NCI-H2107 (cell line): Measurements from ENCODE around the gene PHC3.

Experiments
- DNase-seq: peaks from one replicate; lab custom pipeline; 2025; lab: John Stamatoyannopoulos, UW

Gene PHC3

DNA sequence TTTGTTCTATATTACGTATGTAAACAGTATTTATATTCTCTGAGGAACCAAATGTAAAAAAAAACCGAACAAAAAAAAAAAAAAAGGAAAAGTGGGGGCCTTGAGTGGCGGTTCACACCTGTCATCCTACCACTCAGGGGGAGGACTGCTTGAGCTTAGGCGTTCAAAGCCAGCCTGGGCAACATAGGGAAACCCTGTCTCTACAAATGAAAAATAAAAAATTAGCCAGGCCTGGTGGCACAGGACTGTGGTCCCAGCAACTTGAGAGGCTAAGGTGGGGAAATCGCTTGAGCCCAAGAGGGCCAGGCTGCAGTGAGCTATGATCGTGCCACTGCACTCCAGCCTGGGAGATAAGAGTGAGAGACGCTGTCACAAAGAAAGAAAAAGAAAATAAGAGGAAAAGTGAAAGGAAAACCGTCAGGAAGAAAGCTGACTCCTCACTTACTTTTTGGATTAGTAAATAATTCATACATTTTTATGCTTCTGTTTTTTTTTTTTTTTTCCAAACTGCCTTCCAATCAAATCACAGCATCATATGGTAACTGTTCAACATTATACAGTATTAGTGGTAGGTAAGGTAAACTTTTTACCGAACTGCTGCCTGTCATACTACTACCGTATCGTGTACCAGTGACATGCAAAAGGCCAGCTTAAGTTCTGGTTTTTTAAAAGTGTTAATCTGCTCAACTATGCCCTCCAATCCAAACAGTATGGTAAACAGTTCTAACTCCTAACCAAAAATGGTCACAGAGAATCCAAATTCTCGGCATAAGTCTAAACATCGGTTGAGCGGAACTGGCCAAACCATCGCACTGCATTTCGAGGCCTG, 1.2 kb downstream of the PHC3 start:
- no peak for DNase-seq

DNA sequence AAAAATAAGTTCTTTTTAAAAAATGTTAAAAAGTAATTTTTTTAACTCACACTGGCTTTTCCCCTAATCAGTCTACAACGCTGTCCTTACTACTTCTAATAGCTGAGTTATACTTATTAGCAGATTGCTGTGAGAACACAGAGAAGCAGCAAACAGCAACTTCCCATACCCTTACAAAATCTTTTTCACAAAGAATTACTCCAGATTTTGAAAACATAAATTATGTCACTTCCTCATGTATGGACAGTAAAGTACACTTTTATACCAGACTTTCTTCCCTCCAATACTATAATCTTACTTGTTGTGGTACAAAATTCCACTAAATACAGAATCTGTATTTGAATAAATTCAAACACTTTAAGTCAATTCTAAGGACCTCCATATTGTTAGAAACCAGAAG, 2.1 kb downstream of the PHC3 start:
- no peak for DNase-seq

DNA sequence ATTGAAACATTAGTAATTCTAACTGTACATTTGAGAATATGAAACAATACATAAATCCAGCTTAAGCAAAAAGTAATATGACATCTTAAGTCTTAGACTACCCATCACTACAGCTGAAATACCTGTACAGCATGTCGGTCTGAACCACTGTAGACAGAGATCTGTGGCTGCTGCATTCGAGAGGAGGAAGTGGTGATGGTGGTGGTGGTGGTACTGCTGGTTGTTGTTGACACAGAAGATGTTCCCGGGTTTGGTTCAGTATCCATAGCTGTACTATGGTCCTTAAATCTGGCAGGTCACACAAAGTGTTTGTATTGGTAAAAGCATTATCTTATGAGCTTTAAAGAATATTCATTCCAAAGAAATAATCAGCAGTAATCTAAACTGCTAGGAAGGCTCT, 2.9 kb downstream of the PHC3 start:
- DNase-seq: no peak

DNA sequence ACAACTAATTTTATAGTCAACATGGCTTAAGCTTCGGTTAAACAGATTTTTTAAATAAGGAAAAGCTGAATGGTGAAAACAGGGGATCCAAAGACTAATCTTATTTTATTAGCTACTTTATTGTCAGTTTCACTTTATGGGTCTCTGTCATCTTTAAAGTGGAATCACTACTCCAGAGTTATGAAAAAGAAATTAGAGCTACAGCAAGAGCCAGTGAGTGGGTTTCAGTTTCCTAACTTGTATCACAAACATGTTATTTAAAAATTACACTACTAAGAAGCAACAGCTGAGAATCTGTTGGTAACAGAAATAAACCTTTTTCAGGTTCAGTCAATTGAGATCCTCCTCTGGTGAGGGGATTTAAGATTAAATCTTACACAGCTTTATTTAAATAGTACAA, 10.0 kb downstream of the PHC3 start:
- no peak for DNase-seq

DNA sequence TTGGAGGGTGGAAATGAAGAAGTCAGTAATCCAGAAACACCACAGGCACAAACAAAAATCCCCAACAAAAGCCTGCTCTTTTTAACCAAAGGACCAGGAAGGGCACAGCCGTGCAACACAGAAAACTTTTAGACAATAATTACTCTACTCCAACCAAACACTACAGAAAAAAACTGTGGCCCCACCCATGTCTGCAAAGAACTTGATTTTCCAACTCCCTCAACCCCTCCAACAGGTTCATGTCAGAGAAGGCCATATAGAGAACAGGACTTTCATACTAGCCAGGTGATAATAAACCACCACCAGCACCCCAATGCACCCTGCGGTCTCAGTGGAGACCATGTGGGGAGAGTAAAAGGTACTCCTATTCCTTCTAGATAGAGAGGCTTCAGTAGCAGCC, 16.8 kb downstream of the PHC3 start:
- DNase-seq: no peak

DNA sequence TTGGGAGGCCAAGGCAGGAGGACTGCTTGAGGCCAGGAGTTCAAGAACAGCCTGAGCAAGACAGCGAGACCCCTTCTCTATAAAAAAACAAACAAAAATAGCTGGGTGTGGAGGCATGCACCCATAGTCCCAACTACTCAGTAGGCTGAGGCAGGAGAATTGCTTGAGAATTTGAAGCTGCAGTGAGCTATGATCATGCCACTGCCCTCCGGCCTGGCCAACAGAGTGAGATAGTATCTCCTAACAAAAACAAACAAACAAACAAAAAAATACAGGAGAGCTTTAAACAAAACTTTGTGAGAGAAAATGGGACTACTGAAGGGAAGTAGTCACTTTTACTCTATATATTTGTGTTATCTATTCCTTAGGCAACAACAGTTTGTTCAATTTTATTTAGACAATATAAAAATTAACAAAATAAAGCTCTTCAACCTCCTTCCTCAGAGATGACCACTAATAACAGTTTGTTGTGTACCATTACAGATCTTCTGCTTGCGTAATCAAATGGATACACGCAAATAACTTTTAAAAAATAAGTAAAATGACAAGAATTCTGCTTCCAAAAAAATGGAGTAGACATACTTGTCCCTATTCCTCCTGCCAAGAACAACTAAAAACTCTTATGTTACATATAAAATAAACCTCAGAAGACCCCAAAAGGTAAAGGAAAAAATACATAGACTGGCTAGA, 17.4 kb downstream of the PHC3 start:
- DNase-seq: no peak

DNA sequence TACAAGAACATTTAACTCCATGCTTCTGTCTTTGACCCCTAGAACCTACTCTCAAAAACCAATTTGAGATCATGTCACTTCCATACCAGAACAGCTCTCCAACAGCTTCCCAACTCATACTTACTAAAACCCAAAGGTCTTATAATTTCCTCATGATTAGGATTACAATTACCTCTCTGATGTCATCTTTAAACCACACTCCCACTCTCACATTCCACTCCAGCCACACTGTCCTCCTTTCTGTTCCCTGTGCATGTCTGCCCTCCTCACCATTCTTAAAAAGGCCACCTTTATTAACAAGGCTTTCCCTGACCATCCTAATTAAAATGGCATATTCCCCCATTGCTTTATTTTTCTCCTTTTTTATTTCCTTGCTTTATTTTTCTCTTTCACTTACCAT, 18.9 kb downstream of the PHC3 start:
- DNase-seq: no peak

DNA sequence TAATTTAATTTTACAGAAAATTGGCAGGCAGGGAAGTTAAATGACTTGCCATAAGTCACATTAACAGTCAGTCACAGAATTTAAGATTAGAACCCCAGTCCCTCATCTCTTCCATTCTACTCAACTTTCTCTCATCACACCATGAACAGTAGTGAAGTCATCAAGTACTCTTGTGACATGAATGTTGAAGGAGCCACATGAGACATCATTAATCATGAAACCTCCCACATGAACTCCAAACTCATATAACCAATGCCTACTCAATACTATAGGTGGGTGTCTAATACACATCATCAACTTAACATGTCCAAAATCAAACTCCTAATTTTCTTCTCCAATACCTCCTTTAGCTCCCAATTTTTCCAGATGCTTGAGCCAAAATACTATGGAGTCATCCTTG, 19.5 kb downstream of the PHC3 start:
- DNase-seq: no peak

DNA sequence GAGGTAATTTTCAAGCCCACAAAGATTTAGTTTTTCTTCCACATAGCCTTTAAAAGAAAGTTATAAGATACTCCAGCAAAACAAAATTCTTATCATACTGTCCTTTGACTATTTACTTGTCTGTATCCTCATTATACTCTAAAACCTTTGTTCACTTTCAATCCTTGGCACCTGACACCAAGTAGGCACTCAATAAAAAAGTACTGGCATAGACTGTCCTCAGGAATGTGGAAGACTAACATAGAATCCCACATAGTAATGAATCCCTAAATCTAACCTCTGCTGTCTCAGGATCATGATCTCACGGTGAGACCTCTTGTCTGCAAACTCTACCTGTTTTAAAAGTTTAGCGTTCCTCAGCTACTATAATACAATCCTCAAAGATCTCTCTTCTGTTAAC, 21.6 kb downstream of the PHC3 start:
- no peak for DNase-seq

DNA sequence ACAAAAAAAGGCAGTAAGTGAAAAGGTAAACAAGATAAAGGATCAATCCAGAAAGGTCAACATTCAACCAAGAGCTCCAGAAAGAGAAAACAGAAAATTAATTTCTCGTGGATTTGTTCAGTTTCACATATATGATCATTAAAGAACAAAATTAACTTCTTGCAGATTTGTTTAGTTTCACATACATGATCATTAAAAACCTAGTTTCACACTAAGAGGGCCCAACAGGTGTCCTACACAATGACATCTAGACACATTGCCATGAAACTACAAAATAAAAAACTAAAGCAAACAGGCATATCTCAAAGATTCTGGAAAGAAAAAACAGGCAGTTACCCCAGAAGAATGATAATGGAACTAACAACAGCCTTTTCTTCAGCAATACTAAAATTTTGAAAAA, 22.1 kb downstream of the PHC3 start:
- no peak for DNase-seq

DNA sequence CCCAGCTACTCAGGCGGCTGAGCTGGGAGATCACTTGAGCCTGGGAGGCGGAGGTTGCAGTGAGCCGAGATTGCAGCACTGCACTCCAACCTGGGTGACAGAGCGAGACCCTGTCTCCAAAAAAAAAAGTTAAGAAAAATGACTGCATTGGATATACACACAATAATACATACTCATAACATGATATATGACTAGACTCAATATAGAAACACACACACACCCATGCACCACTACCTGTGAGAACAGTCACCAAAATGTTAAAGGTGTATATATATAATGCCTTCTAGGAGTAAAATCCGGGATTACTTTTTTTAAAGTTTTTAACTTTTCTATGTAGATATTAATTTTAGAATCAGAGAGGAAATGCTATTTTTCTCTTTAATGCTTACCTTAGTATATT, 25.9 kb downstream of the PHC3 start:
- no peak for DNase-seq

DNA sequence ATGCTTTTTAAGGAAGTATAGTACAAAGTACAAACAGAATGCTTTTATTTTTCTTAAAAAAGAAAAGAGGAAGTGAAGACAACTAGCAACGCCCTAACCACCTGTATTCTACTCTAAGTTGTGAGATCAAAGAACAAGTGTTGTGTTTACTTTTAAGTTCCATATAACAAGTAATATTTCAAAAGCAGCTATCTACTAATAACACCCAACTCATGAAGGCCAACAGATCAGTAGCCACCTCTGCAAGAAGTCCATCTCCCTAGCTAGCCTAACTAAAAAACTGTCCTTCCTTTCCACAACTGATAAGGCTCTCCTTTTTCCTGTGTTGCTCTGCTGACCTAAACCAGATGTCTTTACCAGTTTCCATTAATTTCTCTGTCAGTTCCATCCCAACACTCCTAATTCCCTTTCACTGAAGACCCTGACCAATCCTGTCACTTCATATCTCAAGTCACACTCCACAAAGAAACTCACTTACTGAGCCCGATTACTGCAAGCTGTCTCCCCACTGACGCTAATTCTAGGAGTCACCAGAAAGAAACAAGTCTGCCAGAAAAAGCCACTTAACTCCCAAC, 26.9 kb downstream of the PHC3 start:
- DNase-seq: no peak

DNA sequence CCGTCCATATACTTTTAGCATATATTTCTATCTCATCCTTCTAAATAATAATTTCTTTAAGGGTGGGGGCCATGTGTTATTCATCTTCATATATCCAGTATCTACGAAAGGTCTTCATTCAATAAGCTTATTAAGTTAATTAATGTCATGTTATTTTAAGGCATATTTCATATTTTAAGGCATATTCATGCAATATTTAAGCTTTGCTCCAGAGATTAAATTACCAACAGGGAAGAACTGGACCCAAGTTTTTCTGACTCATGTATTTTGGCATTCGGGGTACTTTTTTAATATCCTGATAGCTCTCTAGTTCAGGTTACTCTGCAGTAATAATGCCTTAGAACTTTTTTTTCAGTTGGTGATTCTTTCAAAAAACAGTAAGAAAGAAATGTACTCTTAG, 27.4 kb downstream of the PHC3 start:
- DNase-seq: no peak

DNA sequence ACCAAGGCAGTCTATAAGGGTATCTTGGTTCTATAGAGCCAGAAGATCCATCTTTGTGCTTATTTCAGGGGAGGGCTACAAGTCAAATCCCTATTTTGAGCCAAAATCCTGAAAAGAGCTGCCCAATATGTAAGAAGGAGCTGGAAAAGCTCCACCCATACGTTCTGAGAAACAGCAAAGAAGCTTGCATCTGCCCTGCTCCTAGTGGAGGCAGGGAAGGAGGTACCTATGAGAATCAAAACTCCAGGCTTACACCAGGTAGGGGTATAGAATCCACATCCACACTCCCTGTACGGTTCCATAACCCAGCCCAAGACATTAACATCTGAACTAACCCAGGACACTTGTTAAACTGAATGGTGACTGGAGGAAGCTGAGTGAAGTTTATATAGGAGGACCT, 30.0 kb downstream of the PHC3 start:
- no peak for DNase-seq

DNA sequence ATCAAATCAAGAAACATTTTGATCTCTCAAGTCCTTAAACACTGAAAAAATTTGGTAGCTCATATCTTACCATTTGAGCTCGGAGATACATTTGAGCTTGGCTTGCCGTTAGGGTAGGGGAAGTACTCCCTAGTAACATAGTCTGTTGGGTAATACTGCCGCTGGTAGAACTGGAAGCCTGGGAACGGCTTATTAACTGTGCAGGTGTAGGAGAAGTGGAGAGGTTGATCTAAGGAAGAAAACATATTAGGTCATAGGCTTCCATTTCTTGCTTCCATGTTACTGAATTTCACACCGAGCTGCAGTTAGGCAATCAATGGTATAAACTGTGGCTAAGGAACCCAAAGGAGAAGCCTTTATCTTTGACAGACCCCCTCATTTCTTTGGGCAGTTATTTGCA, 32.5 kb downstream of the PHC3 start:
- DNase-seq: no peak

DNA sequence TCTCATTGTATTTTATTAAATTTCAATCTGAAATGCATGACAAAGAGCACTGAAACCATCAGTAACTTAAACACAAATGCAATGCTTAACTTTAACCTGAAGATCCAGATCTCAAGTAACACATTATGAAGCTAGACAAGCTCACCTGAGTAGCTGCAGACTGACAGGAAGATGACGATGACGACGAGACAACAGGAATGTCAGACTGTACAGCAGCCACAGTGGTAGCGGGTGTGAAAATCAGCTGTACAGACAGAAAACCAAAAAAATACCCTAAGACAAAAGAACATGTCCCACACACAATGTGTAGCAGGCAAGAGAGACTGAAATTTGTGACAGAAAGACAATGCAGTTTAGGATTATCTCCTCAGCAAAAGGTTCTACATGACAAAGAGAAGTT, 36.3 kb downstream of the PHC3 start:
- DNase-seq: no peak

DNA sequence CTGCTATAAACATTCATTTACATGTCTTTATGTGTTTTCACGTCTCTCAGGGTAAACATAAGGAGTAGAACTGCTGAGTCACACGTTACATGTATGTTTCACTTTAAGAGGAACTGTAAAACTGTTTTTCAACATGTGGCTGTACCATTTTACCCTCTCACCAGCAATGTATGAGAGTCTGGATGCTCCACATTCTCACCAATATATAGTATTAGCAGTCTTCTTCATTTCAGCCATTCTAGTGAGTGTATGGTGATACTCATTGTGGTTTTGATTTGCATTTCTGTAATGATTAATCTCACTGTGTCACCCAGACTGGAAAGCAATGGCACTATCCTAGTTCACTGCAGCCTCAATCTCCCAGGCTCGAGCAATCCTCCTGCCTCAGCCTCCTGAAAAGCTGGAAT, 37.1 kb downstream of the PHC3 start:
- no peak for DNase-seq

DNA sequence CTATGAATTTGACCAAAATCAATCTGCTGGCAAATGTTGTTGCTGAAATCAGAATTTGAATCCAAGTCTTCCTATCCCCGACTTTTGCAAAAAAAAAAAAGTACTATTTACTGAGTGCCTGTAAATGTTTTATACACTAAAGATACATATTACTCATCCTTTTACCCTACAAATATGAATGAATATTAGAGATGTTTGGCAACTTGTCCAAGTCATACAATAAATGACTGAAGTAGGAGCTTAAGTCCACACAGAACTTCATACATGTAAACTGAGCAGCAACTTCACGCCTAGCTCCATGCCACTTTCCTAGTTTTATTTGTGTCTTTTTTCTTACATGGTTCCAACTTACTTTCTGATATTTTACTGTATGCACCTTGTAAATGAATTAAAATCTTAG, 39.2 kb downstream of the PHC3 start:
- no peak for DNase-seq

DNA sequence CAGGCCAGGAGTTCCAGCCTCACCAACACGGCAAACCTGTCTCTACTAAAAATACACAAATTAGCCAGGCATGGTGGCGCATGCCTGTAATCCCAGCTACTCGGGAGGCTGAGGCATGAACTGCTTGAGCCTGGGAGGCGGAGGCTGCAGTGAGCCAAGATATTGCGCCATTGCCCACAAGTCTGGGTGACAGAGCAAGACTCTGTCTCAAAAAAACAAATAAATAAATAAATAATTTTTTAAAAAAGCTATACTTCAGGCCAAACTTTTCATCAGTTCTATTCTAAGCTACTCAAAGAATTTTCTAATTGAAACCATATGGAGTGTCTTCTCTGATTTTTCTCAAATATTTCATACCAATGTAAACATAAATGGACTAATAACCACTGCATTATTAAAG, 43.5 kb downstream of the PHC3 start:
- DNase-seq: no peak

DNA sequence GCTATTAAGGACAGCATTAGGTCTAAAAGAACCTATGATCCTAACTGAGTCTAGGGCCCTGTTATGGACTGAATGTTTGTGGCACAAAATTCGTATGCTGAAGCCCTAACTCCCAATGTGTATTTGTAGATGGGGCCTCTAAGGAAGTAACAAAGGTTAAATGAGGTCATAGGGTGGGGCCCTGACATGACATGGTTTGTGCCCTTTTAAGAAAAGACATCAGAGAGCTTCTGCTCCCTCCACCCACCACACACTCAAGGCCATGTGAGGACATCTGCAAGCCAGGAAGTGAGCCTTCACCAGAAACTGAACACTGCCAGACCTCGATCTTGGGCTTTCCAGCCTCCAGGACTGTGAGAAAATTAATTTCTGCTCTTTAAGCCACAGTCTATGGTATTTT, 49.2 kb downstream of the PHC3 start:
- no peak for DNase-seq

DNA sequence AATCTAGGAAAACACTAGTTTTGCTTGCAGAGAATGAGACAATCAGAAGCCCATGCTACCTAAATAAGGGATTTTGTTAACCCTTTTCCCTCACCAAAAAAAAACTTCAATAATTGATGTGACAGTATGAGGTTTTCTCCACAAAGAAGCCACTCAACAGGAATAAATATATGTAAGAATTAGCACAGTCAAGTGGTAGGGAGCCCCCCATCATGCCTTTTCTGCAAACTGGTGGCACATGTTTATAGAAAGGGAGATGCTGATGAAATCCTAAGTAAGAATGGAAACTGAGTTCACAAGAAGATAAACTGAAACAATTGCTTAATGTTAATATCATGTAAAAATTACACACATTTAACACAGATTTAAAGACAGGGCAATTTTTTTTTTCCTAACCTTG, 51.0 kb downstream of the PHC3 start:
- no peak for DNase-seq

DNA sequence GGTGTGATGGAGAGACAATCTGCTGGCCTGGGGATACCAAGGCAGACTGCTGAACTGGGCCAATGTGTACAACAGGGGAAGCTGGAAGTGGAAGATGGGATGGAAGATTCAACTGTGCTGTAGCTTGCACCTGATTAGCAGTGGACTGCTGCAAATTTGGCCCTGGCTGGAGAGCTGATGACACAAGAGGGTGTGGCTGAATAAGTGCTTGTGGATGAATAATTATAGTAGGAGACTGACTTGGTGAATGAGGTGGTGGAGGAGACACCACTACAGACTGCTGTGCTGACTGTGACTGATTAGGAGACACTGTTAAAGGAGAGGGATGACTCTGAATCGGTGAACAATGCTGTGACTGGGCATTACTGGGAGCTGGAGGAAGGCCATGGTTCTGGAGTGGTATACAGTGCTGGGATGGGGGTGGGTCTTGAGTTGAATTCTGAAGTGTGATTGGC, 52.5 kb downstream of the PHC3 start:
- DNase-seq: no peak

DNA sequence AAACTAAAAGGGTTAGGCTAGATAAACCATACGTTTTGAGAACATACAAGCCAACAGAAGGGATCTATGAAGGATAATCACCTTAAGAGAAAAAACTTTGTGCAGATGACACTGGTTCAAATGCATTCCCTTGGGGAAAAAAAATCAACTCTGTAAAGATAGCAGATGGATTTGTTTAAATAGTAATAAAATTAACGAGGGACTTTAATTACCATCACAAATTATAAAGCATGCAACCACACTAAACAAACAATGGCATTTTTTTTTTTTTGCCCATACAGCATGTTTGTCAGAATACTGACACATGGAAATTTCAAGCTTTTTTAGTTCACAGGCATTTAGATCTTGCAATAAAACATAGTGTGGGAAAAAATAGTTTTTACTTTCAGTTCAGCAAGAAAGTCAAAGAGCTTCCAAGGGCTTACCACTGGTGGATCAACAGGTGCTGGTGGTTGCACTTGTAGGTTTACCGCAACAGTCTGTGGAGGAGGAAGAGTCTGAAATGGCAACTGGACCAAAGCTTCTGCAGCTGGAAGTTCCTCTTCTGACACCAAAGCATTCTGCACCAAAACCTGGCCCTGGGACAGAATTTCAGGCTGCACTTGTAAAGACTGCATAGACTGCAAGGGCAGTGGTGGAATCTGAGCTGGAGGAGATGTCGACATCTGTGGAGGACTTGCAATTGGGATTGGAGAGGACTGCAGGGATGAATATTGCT, 53.1 kb downstream of the PHC3 start:
- no peak for DNase-seq
